D721Med (cell line): ENCODE data around the gene EPHB1.

ENCODE experiments used
- DNase-seq: peaks from one replicate; pipeline ENCODE4 v3.0.0; 2011; ENCODE audit warnings: low spot score; ENCODE audit not compliant: insufficient read length
- FAIRE-seq: peaks from 2 replicates; lab custom pipeline; 2011; peaks lifted over from hg19 to GRCh38; lab: Jason Lieb, UNC
- CTCF ChIP-seq: IDR thresholded peaks from 2 replicates; pipeline ENCODE4 v1.5.1; 2012; ENCODE audit warnings: mild to moderate bottlenecking, control low read depth; ENCODE audit not compliant: insufficient read depth; ENCODE audit errors: missing control alignments

EPHB1 gene

GRCh38 chr3:135272026-135272669, 477.1 kb downstream of the EPHB1 start:
- FAIRE-seq (no peak), DNase-seq (no peak)
- no peak for TF ChIP-seq CTCF

- no peak for FAIRE-seq
Observed at GRCh38 chr3:135292162-135292561, 497.1 kb downstream of the EPHB1 start.

GRCh38 chr3:135301670-135302069, 506.6 kb downstream of the EPHB1 start:
- no peak for TF ChIP-seq CTCF
- FAIRE-seq (no peak), DNase-seq (no peak)

More at GRCh38 chr3:135292162-135292561, 497.1 kb downstream of the EPHB1 start:
- no peak for TF ChIP-seq CTCF
- no peak for DNase-seq

- FAIRE-seq (no peak), DNase-seq (no peak)
- no peak for TF ChIP-seq CTCF
Observed at GRCh38 chr3:135304378-135304777, 509.3 kb downstream of the EPHB1 start.
